ENCODE measurements around the gene DUSP14. TPM values are rescaled to one million over a fixed set of nuclear protein-coding genes. Genes with fewer than 3 reads are reported as not detected.

The DUSP14 gene
- polyA plus RNA-seq, 1 of the 3 experiments (the other 2 are of a cell fraction), result 85.8 TPM

DNA sequence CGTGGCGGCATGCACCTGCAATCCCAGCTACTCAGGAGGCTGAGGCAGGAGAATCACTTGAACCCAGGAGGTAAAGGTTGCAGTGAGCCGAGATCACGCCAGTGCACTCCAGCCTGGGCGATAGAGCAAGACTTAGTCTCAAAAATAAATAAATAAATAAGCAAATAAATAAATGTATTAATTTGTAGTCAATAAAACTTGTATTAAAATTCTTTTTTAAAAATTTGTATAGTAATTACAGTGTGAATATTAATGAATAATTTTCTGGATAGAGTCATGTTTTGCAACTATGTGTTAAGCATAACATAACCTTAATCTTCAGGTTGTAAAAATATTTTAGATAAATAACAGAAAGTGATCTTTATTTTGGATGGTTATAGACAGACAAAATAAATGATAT, 27.2 kb upstream of the DUSP14 start (continued):
- TF ChIP-seq SMC3 (IDR thresholded peaks at IDR 0.05; ENCODE audit: low read depth, low read length) (no peak), NFIC (IDR thresholded peaks at IDR 0.05; ENCODE audit: borderline replicate concordance) (no peak)
- TF ChIP-seq, protein P1, sequence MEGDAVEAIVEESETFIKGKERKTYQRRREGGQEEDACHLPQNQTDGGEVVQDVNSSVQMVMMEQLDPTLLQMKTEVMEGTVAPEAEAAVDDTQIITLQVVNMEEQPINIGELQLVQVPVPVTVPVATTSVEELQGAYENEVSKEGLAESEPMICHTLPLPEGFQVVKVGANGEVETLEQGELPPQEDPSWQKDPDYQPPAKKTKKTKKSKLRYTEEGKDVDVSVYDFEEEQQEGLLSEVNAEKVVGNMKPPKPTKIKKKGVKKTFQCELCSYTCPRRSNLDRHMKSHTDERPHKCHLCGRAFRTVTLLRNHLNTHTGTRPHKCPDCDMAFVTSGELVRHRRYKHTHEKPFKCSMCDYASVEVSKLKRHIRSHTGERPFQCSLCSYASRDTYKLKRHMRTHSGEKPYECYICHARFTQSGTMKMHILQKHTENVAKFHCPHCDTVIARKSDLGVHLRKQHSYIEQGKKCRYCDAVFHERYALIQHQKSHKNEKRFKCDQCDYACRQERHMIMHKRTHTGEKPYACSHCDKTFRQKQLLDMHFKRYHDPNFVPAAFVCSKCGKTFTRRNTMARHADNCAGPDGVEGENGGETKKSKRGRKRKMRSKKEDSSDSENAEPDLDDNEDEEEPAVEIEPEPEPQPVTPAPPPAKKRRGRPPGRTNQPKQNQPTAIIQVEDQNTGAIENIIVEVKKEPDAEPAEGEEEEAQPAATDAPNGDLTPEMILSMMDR (IDR thresholded peaks at IDR 0.05), result no peak

DNA sequence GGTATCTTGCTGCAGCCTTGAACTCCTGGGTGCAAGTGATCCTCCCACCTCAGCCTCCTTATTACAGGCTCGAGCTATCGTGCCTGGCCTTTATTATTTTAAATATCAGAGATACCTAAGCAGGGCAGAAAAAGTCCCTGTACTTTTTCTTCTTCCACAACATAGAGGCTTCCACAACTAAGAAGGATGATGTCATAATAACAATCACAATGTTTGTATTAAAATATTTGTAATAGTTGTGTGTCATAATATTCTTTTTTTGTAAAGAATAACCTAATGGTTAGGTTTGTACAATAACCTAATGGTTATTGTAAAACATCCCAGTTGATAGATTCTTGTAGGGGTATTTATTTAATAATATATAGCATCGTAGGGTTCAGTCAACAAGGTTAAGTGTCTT, 26.7 kb upstream of the DUSP14 start:
- no peak for TF ChIP-seq POLR2AphosphoS5 (IDR thresholded peaks at IDR 0.05; ENCODE audit: low read depth, low read length)
- no peak for TF ChIP-seq NRF1 (IDR thresholded peaks at IDR 0.05; ENCODE audit: low read depth, low read length)
- TF ChIP-seq CHD2 (IDR thresholded peaks at IDR 0.05; ENCODE audit: low read length, partially characterized antibody), result no peak
- no peak for TF ChIP-seq TAF1 (IDR thresholded peaks at IDR 0.05; ENCODE audit: borderline replicate concordance, low read depth, low read length)
- TF ChIP-seq, protein P2, sequence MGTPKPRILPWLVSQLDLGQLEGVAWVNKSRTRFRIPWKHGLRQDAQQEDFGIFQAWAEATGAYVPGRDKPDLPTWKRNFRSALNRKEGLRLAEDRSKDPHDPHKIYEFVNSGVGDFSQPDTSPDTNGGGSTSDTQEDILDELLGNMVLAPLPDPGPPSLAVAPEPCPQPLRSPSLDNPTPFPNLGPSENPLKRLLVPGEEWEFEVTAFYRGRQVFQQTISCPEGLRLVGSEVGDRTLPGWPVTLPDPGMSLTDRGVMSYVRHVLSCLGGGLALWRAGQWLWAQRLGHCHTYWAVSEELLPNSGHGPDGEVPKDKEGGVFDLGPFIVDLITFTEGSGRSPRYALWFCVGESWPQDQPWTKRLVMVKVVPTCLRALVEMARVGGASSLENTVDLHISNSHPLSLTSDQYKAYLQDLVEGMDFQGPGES (IDR thresholded peaks at IDR 0.05; ENCODE audit: low read depth, low read length), result no peak
- TF ChIP-seq, protein P3, sequence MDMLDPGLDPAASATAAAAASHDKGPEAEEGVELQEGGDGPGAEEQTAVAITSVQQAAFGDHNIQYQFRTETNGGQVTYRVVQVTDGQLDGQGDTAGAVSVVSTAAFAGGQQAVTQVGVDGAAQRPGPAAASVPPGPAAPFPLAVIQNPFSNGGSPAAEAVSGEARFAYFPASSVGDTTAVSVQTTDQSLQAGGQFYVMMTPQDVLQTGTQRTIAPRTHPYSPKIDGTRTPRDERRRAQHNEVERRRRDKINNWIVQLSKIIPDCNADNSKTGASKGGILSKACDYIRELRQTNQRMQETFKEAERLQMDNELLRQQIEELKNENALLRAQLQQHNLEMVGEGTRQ (IDR thresholded peaks at IDR 0.05; ENCODE audit: borderline replicate concordance, low read depth, low read length), result no peak
- TF ChIP-seq JUND (IDR thresholded peaks at IDR 0.05), result no peak
- no peak for TF ChIP-seq SMC3 (IDR thresholded peaks at IDR 0.05; ENCODE audit: low read depth, low read length)
- TF ChIP-seq, protein P4, sequence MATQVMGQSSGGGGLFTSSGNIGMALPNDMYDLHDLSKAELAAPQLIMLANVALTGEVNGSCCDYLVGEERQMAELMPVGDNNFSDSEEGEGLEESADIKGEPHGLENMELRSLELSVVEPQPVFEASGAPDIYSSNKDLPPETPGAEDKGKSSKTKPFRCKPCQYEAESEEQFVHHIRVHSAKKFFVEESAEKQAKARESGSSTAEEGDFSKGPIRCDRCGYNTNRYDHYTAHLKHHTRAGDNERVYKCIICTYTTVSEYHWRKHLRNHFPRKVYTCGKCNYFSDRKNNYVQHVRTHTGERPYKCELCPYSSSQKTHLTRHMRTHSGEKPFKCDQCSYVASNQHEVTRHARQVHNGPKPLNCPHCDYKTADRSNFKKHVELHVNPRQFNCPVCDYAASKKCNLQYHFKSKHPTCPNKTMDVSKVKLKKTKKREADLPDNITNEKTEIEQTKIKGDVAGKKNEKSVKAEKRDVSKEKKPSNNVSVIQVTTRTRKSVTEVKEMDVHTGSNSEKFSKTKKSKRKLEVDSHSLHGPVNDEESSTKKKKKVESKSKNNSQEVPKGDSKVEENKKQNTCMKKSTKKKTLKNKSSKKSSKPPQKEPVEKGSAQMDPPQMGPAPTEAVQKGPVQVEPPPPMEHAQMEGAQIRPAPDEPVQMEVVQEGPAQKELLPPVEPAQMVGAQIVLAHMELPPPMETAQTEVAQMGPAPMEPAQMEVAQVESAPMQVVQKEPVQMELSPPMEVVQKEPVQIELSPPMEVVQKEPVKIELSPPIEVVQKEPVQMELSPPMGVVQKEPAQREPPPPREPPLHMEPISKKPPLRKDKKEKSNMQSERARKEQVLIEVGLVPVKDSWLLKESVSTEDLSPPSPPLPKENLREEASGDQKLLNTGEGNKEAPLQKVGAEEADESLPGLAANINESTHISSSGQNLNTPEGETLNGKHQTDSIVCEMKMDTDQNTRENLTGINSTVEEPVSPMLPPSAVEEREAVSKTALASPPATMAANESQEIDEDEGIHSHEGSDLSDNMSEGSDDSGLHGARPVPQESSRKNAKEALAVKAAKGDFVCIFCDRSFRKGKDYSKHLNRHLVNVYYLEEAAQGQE (IDR thresholded peaks at IDR 0.05; ENCODE audit: low read depth, low read length), result no peak
- TF ChIP-seq MXI1 (IDR thresholded peaks at IDR 0.05; ENCODE audit: low read depth, low read length), result no peak
- no peak for TF ChIP-seq RXRA (IDR thresholded peaks at IDR 0.05; ENCODE audit: borderline replicate concordance, low read depth)
- TF ChIP-seq FOXJ3 (CRISPR knock-in tag; IDR thresholded peaks at IDR 0.05), result no peak
- TF ChIP-seq ELF1 (IDR thresholded peaks at IDR 0.05), result no peak
- no peak for TF ChIP-seq SIN3A (IDR thresholded peaks at IDR 0.05; ENCODE audit: borderline replicate concordance, low read depth, low read length)
- TF ChIP-seq GATA2 (CRISPR knock-in tag; IDR thresholded peaks at IDR 0.05), result no peak
- no peak for TF ChIP-seq RAD21 (IDR thresholded peaks at IDR 0.05; ENCODE audit: low read length)
- no peak for TF ChIP-seq EZH2phosphoT487 (IDR thresholded peaks at IDR 0.05; ENCODE audit: borderline replicate concordance, low read depth)
- TF ChIP-seq, protein P5, sequence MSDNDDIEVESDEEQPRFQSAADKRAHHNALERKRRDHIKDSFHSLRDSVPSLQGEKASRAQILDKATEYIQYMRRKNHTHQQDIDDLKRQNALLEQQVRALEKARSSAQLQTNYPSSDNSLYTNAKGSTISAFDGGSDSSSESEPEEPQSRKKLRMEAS (IDR thresholded peaks at IDR 0.05; ENCODE audit: low read depth), result no peak
- no peak for TF ChIP-seq YY1 (IDR thresholded peaks at IDR 0.05; ENCODE audit: low read depth)
- H3K27ac ChIP-seq (ENCODE audit: low read depth in 2 of 2, low read length in 1 of 2), result no peak overlapping the region
- H3K9me3 ChIP-seq, result no peaks in the 10 kb centered on the region
- ChIA-PET CTCF (no interaction called here), POLR2A (no interaction called here)
- H3F3A ChIP-seq (replicated peaks; ENCODE audit: insufficient read depth), result peaks cover 38% of the 10 kb centered on the region
- H3K4me2 ChIP-seq, result no peak overlapping the region
- H3K4me1 ChIP-seq (ENCODE audit: control insufficient read depth in 1 of 2, insufficient read depth in 2 of 2, low read depth in 1 of 2, low read length in 1 of 2), result 0 out of 4 replicates have a peak, but pooled peaks cover 0 to 5% of the 10 kb centered on the region in 2 experiments
- H3K9ac ChIP-seq, result no peak overlapping the region
- peaks cover 5 to 49% of the 10 kb centered on the region in 2 experiments for H3K36me3 ChIP-seq (replicated peaks in 1 of 2; ENCODE audit: control insufficient read depth in 1 of 2, insufficient read depth in 2 of 2, low read length in 1 of 2)
- no peak overlapping the region for H3K4me3 ChIP-seq (ENCODE audit: low read depth in 2 of 2, low read length in 1 of 2)
- no peaks in the 10 kb centered on the region for H3K27me3 ChIP-seq (ENCODE audit: insufficient read depth)
- no peak for DNase-seq
- H3K9me2 ChIP-seq, result no peaks in the 10 kb centered on the region
- no peaks in the 10 kb centered on the region; the same call in 1 of the 2 replicates for H3K79me2 ChIP-seq (ENCODE audit: insufficient read depth)
- WGBS (ENCODE audit: low lambda C conversion rate), result 91% methylated on average over 3 of the region's 3 CpGs
- H2AFZ ChIP-seq (ENCODE audit: low read depth), result no peak overlapping the region
- peaks cover 4% of the 10 kb centered on the region; the same call in 1 of the 2 replicates for H4K20me1 ChIP-seq (ENCODE audit: insufficient read depth)
